Type B pancreatic cell (in vitro differentiated cells): ENCODE measurements around the gene KLF7. TPM values are rescaled to one million over a fixed set of nuclear protein-coding genes. Genes with fewer than 3 reads are reported as not detected.

Experiments
- DNase-seq: peaks from one replicate; pipeline ENCODE4 v3.0.0; 2021; ENCODE audit warnings: mixed read lengths; ENCODE audit not compliant: unreplicated experiment; ENCODE audit errors: extremely low spot score
- H3K27ac Mint-ChIP-seq: 2 replicates; pipeline ENCODE4 v1.8.0; 2021; ENCODE audit warnings: mild to moderate bottlenecking, mixed read lengths
- H3K27me3 Mint-ChIP-seq: 2 replicates; pipeline ENCODE4 v1.8.0; 2021; ENCODE audit warnings: mixed read lengths
- H3K36me3 Mint-ChIP-seq: 2 replicates; pipeline ENCODE4 v1.8.0; 2021; ENCODE audit warnings: mixed read lengths
- H3K4me1 Mint-ChIP-seq: one replicate; pipeline ENCODE4 v1.8.0; 2021; ENCODE audit warnings: mixed read lengths; ENCODE audit not compliant: unreplicated experiment
- H3K4me3 Mint-ChIP-seq: 2 replicates; pipeline ENCODE4 v1.8.0; 2021; ENCODE audit warnings: mild to moderate bottlenecking, mixed read lengths
- H3K9me3 Mint-ChIP-seq: 2 replicates; pipeline ENCODE4 v1.8.0; 2021; ENCODE audit warnings: mixed read lengths
- CTCF ChIP-seq: fragments of 200-600 bp; sonication (generic); conservative IDR thresholded peaks from 2 replicates; pipeline ENCODE4 v1.5.0; 2021; ENCODE audit warnings: antibody characterized with exemption, mild to moderate bottlenecking
- total RNA-seq: library from RNA; stranded (reverse); gene quantifications from 2 replicates; pipeline ENCODE4 v1.2.1, GENCODE V29; 2021; ENCODE audit warnings: low replicate concordance

KLF7 gene
- total RNA-seq, 1 donor from 2014 or later: 20.3 TPM

- H3K9me3 Mint-ChIP-seq: no peaks in the 10 kb centered on the region
- H3K4me1 Mint-ChIP-seq: peaks cover 30% of the 10 kb centered on the region
- H3K27me3 Mint-ChIP-seq: no peaks in the 10 kb centered on the region
- H3K36me3 Mint-ChIP-seq: no peaks in the 10 kb centered on the region
- no peak overlapping the region for H3K4me3 Mint-ChIP-seq
- no peak overlapping the region for H3K27ac Mint-ChIP-seq
- DNase-seq: no peak
- TF ChIP-seq CTCF: no peak
Measured at GRCh38 chr2:207072571-207072970, 93.2 kb downstream of the KLF7 start.

- Mint-ChIP-seq H3K27me3 (no peaks in the 10 kb centered on the region), H3K4me3 (no peak overlapping the region), H3K4me1 (peaks cover 35% of the 10 kb centered on the region), H3K9me3 (no peaks in the 10 kb centered on the region), H3K27ac (no peak overlapping the region), H3K36me3 (no peaks in the 10 kb centered on the region)
- TF ChIP-seq CTCF: no peak
- DNase-seq: no peak
Measured at GRCh38 chr2:207071820-207072219, 93.9 kb downstream of the KLF7 start.

- no peaks in the 10 kb centered on the region for H3K36me3 Mint-ChIP-seq
- H3K4me3 Mint-ChIP-seq: no peak overlapping the region
- no peaks in the 10 kb centered on the region for H3K9me3 Mint-ChIP-seq
- no peak for DNase-seq
- no peak for TF ChIP-seq CTCF
- H3K27ac Mint-ChIP-seq: no peak overlapping the region
- H3K27me3 Mint-ChIP-seq: no peaks in the 10 kb centered on the region
- H3K4me1 Mint-ChIP-seq: peaks cover 15% of the 10 kb centered on the region
Measured at GRCh38 chr2:207067473-207067872, 98.3 kb downstream of the KLF7 start.

GRCh38 chr2:207066791-207067460 lies 98.8 kb downstream of the KLF7 start:
- no peak overlapping the region for H3K4me3 Mint-ChIP-seq
- H3K27me3 Mint-ChIP-seq: no peaks in the 10 kb centered on the region
- TF ChIP-seq CTCF: no peak
- no peaks in the 10 kb centered on the region for H3K36me3 Mint-ChIP-seq
- no peak overlapping the region for H3K27ac Mint-ChIP-seq
- H3K9me3 Mint-ChIP-seq: no peaks in the 10 kb centered on the region
- peaks cover 15% of the 10 kb centered on the region for H3K4me1 Mint-ChIP-seq
- no peak for DNase-seq

GRCh38 chr2:207066166-207066565 lies 99.6 kb downstream of the KLF7 start:
- Mint-ChIP-seq H3K4me1 (peaks cover 15% of the 10 kb centered on the region), H3K27ac (no peak overlapping the region), H3K9me3 (no peaks in the 10 kb centered on the region), H3K27me3 (no peaks in the 10 kb centered on the region), H3K36me3 (no peaks in the 10 kb centered on the region), H3K4me3 (no peak overlapping the region)
- DNase-seq: no peak
- TF ChIP-seq CTCF: no peak
